DMS153 treated with DMSO at 0.1 percent for 48 hours (cell line): ENCODE data around the gene TPST2.

Experiments used
- DNase-seq: peaks from one replicate; lab custom pipeline; 2025; ENCODE audit not compliant: unreplicated experiment; lab: John Stamatoyannopoulos, UW

Gene TPST2

GRCh38 chr22:26581026-26581425, 8.9 kb downstream of the TPST2 start:
- no peak for DNase-seq

- DNase-seq: no peak
Measured at GRCh38 chr22:26580240-26580962, 9.5 kb downstream of the TPST2 start.

GRCh38 chr22:26579331-26579886, 10.5 kb downstream of the TPST2 start:
- DNase-seq: no peak

- DNase-seq: no peak
Measured at GRCh38 chr22:26577081-26577480, 12.9 kb downstream of the TPST2 start.

GRCh38 chr22:26576026-26576680, 13.8 kb downstream of the TPST2 start:
- DNase-seq: no peak

GRCh38 chr22:26574001-26574723, 15.8 kb downstream of the TPST2 start:
- DNase-seq: no peak

GRCh38 chr22:26573026-26573662, 16.8 kb downstream of the TPST2 start:
- DNase-seq: no peak

- DNase-seq: no peak
Measured at GRCh38 chr22:26570864-26571525, 18.9 kb downstream of the TPST2 start.

- no peak for DNase-seq
Measured at GRCh38 chr22:26570115-26570514, 19.8 kb downstream of the TPST2 start.

- DNase-seq: peak; percentile 35
Measured at GRCh38 chr22:26568207-26568706, 21.7 kb downstream of the TPST2 start.

- DNase-seq: no peak
Measured at GRCh38 chr22:26567610-26568009, 22.3 kb downstream of the TPST2 start.

- no peak for DNase-seq
Measured at GRCh38 chr22:26566994-26567393, 22.9 kb downstream of the TPST2 start.

GRCh38 chr22:26565889-26566288, 24.0 kb downstream of the TPST2 start:
- DNase-seq: no peak

GRCh38 chr22:26565181-26565580, 24.8 kb downstream of the TPST2 start:
- no peak for DNase-seq

- DNase-seq: no peak
Measured at GRCh38 chr22:26564672-26565071, 25.3 kb downstream of the TPST2 start.

GRCh38 chr22:26564181-26564580, 25.8 kb downstream of the TPST2 start:
- DNase-seq: no peak

- DNase-seq: no peak
Measured at GRCh38 chr22:26563022-26563421, 26.9 kb downstream of the TPST2 start.

- DNase-seq: no peak
Measured at GRCh38 chr22:26561756-26562417, 28.0 kb downstream of the TPST2 start.

GRCh38 chr22:26559961-26560575, 29.9 kb downstream of the TPST2 start:
- DNase-seq: no peak
